ENCODE data around the gene TRIO.

The TRIO gene

GRCh38 chr5:14447958-14448911, 305.1 kb downstream of the TRIO start:
- DNase-seq (ENCODE audit: low read depth in 1 of 2, low spot score in 1 of 2): no peak

DNA sequence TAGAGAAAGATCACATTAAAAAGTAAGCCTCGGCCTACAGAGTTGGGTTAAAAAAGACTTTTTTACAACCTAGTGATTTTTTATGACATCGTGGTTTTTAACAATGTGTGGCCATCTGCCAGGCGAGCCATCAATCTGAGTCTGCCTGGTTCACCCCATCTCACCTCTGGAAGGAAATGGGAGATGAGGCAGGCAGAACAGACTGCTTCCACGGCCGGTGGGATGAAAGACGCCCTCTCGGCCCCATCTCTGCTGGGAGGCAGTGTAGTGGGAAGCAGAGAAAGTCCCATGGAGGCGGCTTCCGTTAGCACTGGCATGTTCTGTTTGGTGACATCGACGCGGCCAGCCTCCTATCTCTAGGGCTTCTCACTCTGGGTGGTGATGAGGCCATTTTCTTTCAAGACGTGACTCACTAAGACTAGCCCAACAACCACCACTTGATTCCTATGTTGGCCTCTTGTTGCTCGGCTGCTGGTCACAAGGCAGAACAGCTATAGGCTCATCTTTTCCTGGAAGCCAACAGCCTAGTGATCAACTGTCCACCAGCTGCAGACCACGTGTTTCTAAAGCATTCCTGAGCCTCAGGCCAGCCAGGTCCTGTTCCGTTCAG, 306.0 kb downstream of the TRIO start:
- no peak for DNase-seq (ENCODE audit: low read depth in 1 of 2, low spot score in 1 of 2)

- no peak for DNase-seq (ENCODE audit: low read depth in 1 of 2, low spot score in 1 of 2)
These were observed 306.9 kb downstream of the TRIO start for GRCh38 chr5:14450018-14450524.

DNA sequence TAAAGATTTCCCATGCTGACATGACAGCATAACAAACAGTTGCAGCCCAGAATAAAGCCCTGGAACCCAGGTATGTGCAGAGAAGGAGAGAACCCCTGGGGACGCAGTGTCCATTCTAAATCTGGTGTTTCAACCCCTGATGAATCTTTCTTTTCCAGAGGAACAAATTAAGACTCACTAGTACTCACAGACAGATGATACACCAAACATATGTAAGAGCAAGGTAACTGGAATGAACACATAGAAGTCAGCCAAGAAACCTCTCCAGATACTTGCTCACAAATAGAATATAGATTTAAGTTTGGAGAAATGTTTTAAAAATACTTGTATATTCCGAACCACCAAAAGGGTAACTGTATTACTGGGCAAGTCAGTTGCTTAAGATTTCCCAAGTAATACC, 307.6 kb downstream of the TRIO start:
- no peak for DNase-seq (ENCODE audit: low read depth in 1 of 2, low spot score in 1 of 2)

DNA sequence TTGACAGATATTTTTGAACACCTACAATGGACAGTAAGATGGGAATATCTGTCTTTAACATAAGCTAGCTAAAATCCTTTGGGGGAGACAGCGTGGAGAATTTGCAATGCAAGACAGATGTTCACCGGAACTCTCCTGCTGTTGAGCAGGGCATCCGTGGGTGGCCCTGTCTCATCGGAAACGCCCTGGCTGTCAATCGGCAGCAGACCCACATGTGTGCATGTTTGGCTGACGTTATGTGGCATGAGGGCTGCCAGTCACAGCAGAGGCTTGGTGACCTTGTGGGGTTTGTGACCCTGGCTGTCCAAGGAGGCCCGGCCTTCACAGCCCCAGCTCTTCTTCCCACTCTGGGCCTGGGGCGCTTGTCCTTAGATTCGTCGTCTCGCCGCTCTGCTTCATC, 308.7 kb downstream of the TRIO start:
- DNase-seq (ENCODE audit: low read depth in 1 of 2, low spot score in 1 of 2): no peak

DNA sequence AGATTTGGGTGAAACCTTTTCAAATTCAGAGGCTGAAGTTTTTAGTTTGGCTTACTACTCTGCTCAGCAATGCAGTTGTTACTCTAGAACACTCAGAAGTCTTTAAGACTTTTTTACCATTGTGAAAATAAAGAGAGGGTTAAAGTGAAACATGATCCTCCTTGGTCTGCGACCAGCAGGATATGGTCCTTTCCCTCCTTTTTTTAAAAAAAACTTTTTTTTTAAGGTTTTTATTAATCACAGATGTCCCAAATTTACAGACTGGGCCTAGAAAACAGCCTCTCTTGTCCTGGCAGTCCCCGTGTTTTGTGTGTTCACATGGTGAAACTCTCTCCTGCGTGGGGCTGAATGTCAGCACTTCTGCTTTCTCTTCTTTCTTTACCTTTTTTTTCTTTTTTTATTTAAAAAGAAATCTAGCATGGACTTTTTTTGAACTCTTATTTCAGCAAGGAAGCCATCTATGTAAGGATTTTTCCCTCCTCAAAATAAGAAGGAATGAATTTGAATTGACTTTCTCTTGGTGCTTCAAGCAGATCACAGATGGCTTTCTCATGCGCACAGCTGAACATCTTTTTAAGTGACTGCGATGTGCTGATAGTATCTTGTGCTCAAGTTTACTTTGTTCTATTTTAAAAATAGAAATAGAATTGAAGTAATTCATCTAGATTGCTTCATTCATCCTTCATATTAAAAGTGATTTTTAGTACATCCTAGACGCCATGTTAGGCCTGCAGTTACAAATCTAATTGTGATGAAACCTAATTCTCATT, 309.7 kb downstream of the TRIO start:
- no peak for DNase-seq (ENCODE audit: low read depth in 1 of 2, low spot score in 1 of 2)

- no peak for DNase-seq (ENCODE audit: low read depth in 1 of 2, low spot score in 1 of 2)
These were observed 310.3 kb downstream of the TRIO start for GRCh38 chr5:14453481-14453880.

DNA sequence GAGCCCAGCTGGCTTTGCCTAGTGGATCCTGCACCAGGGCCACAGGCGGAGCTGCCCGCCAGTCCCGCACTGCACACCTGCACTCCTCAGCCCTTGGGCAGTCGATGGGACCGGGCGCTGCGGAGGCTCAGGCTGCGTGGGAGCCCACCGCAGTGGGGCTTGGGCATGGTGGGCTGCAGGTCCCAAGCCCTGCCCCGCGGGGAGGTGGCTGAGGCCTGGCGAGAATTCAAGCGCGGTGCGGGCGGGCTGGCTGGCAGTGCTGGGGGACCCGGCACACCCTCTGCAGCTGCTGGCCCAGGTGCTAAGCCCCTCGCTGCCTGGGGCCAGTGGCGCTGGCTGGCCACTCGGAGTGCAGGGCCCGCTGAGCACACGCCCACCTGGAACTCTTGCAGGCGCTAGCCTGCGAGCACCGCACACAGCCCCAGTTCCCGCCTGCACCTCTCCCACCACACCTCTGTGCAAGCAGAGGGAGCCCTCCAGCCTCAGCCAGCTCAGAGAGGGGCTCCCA, 312.7 kb downstream of the TRIO start:
- DNase-seq (ENCODE audit: low read depth in 1 of 2, low spot score in 1 of 2): no peak

DNA sequence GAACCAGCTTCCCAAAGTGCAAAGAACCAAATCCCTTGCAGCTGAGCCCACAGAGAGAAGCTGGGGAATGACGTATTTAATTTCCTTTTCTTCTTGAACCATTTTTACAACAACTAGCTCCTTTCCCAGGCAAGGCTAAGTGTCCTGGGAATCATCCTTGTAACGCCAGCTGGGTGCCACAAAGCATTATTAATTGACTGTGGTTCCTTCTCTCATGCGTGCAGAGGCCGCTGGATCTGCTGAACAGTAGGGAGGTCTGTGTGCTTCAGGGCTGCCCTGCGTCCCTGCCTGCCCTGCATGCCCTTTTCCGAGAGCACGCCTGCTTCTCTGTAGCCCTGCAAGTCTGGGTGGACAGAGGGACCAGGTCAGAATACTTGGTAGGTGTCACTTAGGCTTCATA, 314.3 kb downstream of the TRIO start:
- no peak for DNase-seq (ENCODE audit: low read depth in 1 of 2, low spot score in 1 of 2)

DNA sequence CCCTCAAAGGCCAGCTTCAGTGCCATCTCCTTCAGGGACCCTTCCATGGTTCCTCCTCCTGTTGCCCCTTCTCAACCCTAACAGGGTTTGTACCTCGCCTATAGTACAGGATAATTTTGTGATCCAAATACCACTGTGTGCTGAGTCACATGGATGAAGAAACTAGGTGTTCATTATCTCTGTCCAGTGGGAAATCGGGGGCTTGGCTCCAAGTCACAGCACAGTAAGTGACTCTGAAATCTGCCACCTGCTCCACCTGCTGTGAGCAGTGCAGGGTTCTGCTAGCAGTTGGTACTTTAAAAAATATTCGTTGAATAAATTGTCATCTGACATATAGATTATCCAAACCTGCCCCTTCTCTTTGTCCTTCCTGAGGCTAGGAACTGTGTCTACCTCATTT, 315.3 kb downstream of the TRIO start:
- no peak for DNase-seq (ENCODE audit: low read depth in 1 of 2, low spot score in 1 of 2)

DNA sequence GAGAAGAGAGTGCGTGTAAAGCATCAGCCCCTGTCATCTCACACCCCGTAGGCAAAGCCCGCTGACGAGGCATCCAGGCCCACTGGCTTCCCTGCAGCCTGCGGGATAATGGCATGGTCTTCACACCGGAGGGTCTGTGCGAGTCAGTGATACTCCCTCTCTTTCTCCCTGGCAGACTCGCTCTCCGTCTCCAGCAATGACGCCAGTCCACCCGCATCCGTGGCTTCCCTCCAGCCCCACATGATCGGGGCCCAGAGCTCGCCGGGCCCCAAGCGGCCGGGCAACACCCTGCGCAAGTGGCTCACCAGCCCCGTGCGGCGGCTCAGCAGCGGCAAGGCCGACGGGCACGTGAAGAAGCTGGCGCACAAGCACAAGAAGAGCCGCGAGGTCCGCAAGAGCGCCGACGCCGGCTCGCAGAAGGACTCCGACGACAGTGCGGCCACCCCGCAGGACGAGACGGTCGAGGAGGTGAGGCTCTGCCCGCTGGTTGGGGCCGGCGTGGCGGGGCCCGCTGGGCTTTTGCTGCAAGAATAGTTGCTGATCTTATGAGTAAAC, 317.8 kb downstream of the TRIO start:
- no peak for DNase-seq (ENCODE audit: low read depth in 1 of 2, low spot score in 1 of 2)

GRCh38 chr5:14462681-14463080, 319.5 kb downstream of the TRIO start:
- no peak for DNase-seq (ENCODE audit: low read depth in 1 of 2, low spot score in 1 of 2)

GRCh38 chr5:14463629-14464028, 320.5 kb downstream of the TRIO start:
- DNase-seq (ENCODE audit: low read depth in 1 of 2, low spot score in 1 of 2): no peak

DNA sequence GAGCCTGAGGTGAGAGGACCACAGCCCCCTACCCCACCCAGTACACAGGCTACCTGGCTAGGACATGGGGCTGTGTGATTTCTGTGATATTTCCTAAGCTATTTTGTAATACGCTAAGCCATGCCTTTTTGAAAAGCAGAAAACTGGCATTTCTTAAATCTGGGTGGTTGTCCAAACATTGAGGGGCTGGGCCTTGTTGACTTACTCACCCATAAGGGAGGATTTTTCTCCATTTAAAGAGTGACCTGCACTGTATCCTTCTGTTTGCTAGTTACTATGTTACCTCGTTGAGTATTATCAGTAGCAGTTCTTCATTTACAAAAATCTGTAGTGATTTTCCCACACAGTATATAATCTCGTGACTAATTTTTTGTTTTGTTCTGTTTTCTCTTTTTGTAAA, 321.0 kb downstream of the TRIO start:
- no peak for DNase-seq (ENCODE audit: low read depth in 1 of 2, low spot score in 1 of 2)

DNA sequence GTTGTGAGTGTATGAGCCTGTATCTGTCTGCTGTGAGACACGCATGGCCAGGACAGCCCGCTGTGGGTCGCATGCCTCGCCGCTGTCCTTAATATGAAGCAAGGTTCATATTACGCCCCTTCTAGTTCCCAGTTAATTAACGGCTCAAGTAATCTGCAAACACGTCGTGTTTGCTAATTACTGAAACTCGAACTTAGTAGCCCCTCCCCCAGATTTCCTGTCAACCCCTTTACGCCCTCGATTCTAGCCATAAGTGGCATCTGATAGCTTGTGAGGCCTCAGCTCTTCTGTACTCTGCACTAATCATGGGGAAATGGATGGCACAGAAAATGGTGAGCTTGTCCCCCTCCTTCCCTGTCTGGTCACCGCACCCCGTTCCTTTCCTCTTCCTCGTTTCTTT, 321.5 kb downstream of the TRIO start:
- DNase-seq (ENCODE audit: low read depth in 1 of 2, low spot score in 1 of 2): no peak

DNA sequence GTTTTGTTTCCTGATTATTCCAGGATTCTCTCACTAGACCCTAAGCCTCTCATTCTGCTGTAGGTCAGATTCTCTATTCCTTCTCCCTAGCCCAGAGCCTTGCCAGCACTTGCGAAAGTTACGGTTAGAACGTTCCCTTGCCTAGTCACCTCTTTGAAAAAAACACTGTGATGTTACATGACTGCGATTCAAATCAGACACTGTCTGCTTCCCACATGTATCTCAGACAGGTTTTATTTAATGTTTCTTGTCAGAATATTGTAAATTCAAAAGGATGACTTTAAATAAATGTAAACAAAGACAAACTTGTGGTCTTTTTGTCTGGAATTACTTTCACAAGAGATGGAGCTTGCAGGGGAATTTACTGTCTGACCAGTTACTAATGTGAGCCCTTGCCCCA, 322.0 kb downstream of the TRIO start:
- no peak for DNase-seq (ENCODE audit: low read depth in 1 of 2, low spot score in 1 of 2)

GRCh38 chr5:14465776-14466175, 322.6 kb downstream of the TRIO start:
- DNase-seq (ENCODE audit: low read depth in 1 of 2, low spot score in 1 of 2): no peak

- DNase-seq (ENCODE audit: low read depth in 1 of 2, low spot score in 1 of 2): no peak
These were observed 324.1 kb downstream of the TRIO start for GRCh38 chr5:14467251-14467650.

DNA sequence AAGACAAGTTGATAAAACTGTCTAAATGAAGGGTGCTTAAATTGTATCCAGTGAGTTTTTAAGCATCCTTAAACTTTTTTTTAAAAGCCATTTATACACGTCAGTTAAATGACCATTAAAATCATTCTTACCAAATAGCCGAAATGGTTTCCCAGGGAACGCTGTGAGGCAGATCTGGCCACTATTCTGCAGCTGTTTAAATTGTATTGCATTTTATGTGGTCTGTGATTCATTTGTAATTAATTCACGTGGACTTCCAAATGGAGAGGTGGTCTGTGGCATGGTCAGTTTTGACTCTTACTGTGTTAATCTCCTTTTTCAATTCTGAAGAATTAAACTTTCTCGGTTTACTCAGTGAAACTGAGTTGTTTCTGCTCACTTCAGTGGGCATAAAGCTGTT, 324.7 kb downstream of the TRIO start:
- no peak for DNase-seq (ENCODE audit: low read depth in 1 of 2, low spot score in 1 of 2)

DNA sequence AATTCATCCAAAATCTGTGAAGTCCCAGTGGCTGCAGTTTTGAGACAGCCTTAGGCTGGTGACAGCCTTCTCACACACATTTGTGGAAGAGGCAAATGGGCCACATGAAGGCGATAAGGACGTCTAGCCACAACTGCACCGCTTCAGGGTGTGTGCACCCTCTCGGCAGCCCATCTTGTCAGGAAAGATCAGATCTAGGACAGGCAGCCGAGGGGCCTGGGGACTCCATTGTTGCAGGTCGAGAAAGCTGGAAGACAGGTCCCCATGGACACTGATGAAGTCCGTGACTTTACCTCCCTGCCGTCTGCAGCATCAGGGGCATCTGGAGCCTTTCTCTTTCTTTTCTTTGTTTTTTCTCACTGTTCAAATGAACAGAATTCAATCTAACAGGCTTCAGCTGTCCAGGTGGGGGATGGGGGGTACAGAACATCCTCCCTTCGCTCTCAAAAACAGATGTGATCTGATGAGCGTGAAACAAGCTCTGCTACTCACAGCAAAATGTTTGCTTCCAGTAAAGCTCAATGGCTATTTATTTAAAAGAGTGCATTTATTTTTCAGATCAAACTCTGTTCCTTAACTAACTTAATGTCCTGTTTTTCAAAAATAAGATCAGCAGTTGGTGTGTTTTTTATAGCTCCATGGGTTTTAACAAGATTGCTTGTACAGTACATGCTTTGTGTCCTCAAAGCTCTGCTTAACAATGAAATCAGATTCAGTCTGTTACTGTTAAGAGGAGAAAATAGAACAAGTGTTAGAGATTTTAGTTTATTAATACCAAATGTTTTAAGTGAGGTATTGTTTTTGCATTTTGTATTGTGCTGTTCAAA, 326.6 kb downstream of the TRIO start:
- no peak for DNase-seq (ENCODE audit: low read depth in 1 of 2, low spot score in 1 of 2)
